GM18519 (cell line): ENCODE measurements around the gene CALHM6.

Experiments used
- ATAC-seq: cut with Tn5 transposase; IDR thresholded peaks from one replicate; pipeline ENCODE4 v1.9.1; 2021; ENCODE audit warnings: mild to moderate bottlenecking, moderate library complexity; ENCODE audit not compliant: unreplicated experiment, low FRiP score

CALHM6 gene

DNA sequence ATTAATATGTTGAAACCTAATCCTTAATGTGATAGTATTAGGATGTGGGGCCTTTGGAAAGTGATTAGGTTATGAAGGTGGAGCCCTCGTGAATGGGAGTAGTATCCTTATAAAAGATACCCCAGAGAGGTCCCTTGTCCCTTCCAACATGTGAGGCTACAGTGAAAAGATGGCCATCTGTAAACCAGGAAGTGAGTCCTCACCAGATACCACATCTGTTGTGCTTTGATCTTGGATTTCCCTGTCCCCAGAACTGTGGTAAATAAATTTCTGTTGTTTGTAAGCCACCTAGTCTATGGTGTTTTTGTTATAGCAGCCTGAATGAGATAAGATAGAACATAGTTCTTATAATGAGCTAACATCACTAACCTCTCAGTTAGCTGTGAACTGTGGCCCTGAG, 16.6 kb upstream of the CALHM6 start:
- no peak for ATAC-seq

DNA sequence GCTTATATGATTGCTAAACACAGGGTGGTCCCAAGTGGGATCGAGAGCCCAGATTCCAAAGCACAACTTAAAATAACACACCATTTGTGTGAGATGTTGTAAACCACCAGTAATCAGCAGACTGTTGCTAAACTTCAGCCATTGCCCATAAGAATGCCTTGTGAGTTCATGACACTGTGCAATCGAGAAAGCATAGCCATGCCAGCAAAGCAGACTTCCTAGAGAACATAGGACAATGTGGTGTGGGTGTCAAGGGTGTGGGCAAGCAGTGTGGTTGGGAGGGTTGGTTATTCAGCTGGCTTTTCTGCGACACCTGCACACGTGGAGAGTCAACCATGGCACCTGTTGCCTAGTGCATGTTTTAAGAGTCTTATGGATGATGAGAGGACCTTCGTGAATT, 16.1 kb upstream of the CALHM6 start:
- ATAC-seq, result no peak

DNA sequence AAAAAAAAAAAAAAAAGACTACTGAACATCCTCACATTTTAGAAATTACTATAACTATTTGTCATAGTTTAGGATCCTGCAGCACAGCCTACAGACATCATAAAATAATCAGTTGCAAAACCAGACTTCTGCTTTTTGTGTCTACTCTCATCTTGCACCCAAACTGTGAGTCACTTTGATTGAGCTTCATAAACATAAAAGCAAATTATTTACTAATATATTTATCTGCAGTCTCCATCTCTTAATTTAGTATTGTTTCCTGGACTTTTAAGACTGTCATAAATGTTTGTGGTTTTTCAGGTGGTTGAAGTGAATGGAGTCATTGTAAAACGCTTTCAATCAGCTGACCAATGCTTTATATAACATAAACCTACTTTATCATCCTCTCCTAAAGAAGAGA, 14.8 kb upstream of the CALHM6 start:
- ATAC-seq, result no peak

DNA sequence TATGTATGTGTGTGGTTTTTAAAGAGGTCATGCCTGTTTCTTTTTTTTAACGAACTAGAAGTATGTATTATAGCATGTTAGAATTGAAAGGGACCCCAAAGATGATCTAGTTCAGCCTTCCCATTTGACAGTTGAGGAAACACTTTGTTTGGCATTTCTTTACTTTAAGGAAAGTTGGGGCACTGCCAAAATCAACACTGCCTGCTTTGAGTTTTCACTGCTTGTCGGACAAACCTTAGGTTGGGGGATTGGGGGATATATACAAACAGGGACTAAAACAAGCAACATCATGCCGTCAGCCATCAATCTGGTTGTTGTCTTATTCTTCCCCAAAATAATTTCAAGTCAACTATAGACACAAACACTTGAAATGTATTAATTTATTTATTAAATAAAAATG, 14.1 kb upstream of the CALHM6 start:
- no peak for ATAC-seq

DNA sequence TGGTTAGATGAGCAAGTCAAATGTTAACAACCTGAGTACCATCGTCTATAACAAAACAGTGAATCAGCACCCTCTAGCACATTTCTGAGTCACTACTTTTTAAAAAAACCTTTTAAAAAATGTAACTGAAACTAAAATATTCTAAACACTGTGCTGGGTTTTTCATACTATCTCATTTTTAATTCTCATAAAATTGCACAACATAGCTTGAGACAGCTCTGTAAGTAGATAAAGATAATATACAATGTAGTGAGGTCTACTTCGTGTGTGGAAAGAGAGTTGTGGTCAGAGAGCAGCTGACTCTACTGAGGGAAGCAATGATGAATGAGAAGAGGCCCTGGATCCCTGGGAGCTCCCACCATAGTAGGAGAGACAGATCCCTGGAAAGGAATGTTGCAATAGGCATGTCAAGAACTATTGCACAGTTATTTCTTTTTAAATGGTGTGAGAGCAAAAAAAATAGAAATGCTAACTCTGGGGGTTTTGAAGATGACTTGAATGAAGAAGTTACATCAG, 13.6 kb upstream of the CALHM6 start:
- ATAC-seq, result no peak

DNA sequence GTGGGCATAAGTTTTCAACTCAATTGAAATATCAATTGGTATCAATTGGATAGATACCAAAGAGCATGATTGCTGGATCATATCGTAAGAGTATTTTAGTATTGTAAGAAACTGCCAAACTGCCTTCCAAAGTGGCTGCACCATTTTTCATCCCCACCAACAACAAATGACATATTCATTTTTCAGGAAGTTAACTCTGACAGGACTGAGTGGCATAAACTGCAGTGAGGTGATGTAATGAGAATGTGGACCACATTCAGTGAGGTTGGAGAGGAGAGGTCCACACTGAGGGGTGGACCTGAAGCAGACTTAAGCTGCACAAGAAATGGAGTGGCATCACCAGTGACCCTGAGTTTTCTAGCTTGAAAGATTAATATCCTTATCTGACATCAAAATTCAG, 11.6 kb upstream of the CALHM6 start:
- no peak for ATAC-seq

DNA sequence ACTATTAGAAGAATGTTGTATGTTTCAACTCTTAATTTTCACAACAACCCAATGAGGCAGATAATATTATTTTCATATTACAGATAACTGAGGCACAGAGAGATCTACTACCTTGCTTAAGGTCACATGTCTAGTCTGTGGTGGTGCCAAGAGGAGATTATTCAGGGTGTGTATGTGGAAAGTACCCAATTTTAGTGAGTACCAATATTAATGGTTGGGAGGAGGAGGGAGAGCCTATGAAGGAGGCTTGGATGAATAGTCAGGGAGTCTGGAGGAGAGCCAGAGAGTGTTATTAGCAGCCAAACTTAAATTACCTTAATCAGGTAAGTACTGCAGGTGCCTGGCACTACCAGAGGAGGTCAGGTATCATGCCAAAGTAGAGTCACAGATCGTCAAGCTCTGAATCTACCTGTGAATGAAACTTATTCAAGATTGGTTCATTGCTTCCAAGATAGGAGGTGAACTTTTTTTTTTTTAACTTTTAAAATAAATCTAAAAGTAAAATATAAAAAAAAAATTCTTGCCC, 10.9 kb upstream of the CALHM6 start:
- no peak for ATAC-seq

DNA sequence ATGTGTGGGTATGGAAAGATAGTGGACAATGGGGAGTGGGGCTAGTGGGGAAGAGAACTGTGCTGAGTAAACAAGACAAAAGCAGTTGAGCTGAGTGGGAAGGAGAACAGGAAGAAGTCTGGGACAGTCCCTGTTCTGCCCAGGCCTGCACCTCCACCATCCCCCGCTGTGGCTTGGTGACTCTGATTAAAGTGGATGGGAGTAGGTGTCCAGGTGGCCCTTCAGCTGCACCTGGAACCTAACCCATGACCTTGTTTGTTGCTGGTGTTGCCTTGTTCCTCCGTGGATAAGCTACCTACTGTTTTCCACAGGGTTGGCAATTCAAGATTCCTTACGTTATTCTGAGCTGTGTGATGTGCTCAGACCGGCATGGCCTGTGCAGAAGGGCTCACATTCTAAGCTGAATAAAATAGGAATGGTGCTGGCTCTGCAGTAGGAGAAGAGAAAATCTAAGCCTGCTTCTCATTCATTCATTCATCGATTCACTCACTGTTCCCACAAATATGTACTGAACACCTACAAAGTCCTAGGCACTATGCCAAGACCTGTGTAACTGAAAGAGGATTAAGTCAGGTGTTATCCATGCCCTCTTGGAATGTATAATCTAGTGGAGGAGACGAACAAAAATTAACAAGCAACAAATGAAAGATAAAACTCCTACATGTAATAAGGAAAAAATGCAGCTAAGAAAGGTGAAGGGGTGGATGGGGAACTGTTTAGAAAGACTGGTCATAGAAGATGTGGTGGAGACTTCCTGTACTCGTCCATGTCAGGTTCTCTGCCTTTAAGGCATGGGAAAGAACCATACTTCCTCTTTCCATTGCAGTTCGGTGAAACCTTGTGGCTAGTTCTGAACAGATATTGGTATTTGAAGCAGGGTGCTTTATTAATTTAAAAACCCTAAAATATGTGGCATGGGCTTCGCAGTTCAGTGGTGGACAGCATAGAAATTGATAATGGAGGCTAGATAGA, 10.1 kb upstream of the CALHM6 start:
- peak; percentile 83 for ATAC-seq

DNA sequence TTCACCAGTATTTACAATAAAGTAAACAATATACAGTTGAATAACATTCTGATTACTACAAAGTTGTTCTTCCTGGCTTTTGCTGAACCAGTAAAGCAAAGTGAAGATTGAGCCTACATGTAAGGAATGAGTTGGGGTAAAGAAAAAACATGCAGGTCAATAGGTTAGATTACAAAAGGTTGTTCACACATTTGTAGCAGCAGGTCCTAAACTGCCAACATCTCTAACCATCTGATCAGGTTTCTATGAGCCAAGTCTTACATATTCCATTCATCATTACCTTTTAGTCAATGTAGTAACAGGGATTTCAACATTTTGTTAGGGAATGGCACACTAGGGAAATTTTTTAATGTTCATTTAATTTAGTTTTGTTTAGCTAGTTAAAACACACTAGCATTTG, 9.3 kb upstream of the CALHM6 start:
- no peak for ATAC-seq

DNA sequence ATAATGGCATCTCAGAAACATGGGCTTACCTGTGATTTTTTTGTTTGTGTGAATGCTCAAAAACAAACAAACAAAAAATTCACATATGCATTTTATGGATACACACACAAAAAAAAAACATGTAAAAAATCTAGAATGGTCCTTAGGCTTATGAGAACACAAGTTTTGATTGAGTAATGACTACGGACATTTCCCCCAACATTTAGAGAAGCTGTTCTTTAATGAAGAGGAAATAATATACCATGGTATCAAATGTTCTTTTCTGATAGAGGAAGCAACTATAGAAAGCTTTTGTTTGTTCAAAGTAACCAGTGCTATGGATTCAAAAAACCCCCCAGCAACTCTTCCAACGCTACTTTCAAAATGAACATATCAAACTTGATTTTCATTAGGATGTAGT, 8.6 kb upstream of the CALHM6 start:
- no peak for ATAC-seq

DNA sequence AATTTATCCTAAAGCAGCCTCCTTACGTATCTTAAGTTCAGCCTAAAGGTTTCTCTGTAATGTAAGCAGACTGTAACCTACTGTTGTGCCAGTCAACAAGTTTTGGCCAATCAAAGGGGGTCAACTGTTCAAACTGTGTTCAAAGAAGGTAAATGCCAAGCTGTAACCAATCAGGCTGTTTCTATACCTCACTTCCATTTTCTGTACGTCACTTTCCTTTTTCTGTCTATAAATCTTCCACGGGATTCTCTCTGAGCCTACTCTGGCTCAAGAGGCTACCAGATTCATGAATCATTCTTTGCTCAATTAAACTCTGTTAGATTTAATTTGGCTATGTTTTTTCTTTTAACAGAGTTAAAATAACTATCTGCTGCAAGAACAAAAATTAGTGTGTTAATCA, 5.1 kb upstream of the CALHM6 start:
- no peak for ATAC-seq

DNA sequence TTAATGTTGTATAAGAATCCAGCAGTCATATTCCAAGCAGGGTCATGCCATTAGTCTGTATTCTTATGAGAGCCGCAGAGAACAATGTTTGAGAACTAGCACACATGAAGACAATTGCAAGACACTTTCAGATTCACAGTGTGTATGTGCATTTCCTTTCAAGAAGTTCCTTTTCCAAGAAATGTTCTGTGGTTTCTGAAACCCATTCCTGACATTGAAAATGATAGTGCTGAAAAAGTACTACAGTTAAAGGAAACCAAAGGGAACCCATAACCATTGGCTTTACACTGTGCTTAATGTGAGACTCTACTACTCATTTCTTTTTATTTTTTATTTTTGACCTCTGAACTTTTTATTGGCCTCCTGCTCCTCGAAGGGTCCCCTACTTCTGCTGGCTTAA, 4.2 kb upstream of the CALHM6 start:
- no peak for ATAC-seq

DNA sequence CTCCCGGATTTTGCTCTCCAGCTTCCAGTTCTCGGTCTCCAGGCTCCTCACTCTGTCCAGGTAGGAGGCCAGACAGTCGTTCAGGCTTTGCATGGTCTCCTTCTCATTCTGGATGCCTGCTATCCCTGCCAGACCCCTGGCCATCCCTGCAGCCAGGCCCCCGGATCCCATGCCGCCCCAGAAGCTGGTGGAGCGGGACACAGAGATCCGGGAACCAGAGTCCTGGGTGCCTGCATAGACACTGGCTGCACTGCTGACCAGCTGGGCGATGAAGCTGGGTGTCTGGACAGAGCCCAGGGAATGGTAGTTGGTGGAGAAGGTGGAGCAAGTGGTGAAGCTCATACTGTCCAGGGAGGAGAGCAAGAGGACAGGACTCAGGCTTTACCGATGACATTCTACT, 2.9 kb upstream of the CALHM6 start:
- no peak for ATAC-seq

DNA sequence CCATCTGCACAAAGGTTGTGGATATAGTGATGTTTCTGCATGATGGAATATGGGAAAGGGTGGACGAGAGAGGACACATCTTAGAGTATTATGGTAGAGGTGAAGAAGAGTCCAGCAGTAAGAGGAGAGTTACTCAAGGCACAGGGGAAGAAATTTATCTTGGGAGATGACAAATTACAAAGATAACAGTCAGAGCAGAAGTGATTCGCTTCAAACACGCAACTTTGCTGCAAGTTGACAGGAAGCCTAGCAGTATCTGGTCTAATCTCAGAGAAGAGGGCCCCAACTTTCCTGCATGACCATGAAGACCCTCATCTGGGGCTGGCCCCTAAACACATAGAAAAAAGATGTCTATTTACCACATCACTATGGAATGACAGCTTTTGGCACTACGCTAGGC, 1.2 kb upstream of the CALHM6 start:
- no peak for ATAC-seq

DNA sequence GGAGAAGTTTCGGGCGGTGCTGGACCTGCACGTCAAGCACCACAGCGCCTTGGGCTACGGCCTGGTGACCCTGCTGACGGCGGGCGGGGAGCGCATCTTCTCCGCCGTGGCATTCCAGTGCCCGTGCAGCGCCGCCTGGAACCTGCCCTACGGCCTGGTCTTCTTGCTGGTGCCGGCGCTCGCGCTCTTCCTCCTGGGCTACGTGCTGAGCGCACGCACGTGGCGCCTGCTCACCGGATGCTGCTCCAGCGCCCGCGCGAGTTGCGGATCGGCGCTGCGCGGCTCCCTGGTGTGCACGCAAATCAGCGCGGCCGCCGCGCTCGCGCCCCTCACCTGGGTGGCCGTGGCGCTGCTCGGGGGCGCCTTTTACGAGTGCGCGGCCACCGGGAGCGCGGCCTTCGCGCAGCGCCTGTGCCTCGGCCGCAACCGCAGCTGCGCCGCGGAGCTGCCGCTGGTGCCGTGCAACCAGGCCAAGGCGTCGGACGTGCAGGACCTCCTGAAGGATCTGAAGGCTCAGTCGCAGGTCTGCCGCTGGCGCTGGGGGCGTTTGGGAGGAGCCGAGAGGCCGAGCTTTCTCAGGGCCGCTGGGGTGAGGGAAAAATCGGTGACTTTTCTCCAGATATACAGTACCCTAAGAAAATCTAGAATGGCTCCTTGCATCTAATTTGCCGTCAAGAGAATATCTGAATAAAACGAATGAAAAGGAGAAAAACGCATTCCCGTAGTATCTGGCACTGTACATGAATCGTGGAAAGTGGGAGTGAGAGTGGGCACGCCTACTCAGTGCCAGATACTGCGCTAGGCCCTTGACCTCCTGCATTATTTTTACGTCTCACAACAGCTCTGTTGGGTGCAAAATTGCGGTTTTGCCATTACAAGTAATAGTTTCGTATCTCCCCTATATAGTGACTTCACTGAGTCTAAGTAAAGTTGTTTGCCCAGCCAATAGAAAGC, 1.0 kb downstream of the CALHM6 start:
- ATAC-seq, result peak; percentile 76

DNA sequence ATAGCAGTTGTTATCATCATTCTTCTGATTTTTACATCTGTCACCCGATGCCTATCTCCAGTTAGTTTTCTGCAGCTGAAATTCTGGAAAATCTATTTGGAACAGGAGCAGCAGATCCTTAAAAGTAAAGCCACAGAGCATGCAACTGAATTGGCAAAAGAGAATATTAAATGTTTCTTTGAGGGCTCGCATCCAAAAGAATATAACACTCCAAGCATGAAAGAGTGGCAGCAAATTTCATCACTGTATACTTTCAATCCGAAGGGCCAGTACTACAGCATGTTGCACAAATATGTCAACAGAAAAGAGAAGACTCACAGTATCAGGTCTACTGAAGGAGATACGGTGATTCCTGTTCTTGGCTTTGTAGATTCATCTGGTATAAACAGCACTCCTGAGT, 2.1 kb downstream of the CALHM6 start:
- no peak for ATAC-seq

DNA sequence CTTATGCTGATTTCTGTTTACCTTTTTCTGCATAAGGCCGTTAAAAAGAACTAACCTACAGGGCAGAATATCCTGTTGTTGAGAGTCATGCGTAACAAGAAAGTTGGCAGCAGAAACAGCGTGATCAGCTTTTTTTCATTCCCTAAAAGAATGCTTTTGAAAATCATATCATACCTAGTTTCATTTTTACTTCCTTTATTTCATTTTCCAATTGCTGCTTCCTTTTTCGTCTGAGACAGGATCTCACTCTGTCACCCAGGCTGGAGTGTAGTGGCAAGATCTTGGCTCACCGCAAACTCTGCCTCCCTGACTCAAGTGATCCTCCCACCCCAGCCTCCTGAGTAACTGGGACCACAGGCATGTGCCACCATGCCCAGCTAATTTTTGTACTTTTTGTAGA, 4.1 kb downstream of the CALHM6 start:
- ATAC-seq, result no peak

DNA sequence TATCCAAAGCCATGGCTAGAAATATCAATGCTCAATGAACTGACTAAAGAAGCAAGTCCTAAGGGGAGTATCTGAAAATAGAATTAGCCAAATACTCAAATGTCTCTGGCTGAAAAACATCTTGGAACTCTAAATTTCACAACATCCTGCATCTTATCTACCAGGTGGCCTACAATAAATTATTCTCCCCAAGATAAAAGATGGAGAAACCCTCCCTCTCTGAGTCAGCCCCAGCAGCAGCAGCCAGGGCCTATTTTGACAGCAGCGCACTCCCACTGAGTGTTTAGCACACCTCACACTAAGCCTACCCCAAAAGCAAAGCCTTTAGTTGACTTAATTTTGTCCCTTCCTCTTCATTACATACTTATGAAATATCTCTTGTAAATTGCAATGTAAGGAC, 5.9 kb downstream of the CALHM6 start:
- ATAC-seq, result no peak

DNA sequence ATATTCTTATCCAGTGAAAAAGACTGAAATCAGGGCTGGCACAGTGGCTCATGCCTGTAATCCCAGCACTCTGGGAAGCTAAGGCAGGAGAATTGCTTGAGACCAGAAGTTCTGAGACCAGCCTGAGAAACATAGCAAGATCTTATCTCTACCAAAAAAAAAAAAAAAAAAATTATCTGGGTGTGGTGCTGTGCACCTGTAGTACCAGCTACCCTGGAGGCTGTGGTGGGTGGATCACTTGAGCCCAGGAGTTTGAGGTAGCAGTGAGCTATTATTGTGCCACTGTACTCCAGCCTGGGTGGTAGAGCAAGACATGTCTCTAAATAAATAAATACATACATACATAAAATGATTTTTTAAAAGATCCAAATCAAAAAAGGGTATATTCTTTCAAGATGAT, 6.3 kb downstream of the CALHM6 start:
- no peak for ATAC-seq

DNA sequence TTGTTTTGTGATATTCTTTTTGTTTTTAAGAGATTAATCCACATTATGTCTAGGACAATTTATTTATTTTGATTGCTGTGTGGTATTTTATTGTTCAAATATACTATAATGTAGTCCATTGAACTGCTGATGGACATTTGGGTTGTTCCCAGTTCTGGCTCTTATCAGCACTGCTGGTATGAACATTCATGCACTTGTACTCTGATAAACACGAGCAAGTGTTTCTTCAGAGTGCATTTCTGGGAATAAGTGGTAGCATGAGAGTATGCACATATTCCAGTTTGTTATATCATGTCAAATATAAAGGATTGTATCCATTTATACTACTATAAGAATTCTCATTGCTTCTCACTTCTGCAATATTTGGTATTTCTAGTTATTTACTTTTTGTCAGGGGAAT, 7.1 kb downstream of the CALHM6 start:
- no peak for ATAC-seq

DNA sequence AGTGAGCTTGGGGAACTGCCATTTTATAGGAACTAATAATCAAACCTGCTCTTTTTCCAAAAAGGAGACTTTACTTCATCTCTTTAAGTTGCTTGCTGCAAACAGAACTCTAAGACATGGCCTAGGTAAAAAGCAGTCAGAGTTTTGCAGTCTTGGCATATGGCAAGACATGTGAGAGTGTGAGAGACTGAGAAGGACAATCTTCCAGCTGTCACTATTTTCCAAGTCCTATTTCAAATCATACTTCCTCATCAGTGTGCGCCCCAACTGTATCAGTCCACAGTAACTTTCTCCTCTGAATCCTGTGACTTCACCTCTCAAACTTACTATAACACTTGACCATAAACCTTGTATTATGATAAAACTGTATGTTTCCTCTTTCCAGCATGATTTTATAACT, 10.4 kb downstream of the CALHM6 start:
- no peak for ATAC-seq
